Embryonic facial prominence (tissue), 1 donor: Measurements from ENCODE around the gene PDIA4.
A peak's percentile ranks its signal among the peaks of the same experiment; 100 is the strongest.

Experiments used
- DNase-seq: peaks from one replicate; pipeline ENCODE4 v3.0.0-alpha.2; 2016; ENCODE audit errors: extremely low spot score

Gene PDIA4

DNA sequence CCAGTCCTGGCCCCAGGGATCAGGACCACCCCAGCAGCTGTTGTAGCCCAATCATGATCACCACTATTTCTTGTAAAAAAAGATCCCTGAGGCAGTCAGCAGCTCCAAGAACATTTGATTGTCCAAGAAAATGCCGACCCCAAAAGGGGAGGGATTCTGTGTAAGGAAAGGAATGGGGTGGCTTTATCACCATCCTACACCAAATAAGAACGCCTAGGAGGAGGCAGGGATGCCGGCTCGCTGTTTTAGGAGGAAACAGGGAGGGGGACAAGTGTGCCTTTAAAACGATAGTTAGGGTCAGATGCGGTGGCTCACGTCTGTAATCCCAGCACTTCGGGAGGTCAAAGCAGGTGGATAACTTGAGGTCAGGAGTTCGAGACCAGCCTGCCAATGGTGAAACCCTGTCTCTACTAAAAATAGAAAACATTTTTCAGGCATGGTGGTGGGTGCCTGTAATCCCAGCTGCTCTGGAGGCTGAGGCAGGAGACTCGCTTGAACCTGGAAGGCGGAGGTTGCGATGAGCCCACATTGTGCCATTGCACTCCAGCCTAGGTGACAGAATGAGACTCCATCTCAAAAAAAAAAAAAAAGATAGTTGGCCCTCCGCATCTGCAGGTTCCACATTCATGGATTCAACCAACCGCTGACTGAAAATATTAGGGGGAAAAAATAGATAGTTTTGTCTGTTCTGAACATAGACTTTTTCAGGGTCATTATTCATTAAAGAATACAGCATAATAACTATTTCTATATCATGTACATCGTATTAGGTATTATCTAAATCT, 63.6 kb downstream of the PDIA4 start:
- no peak for DNase-seq

DNA sequence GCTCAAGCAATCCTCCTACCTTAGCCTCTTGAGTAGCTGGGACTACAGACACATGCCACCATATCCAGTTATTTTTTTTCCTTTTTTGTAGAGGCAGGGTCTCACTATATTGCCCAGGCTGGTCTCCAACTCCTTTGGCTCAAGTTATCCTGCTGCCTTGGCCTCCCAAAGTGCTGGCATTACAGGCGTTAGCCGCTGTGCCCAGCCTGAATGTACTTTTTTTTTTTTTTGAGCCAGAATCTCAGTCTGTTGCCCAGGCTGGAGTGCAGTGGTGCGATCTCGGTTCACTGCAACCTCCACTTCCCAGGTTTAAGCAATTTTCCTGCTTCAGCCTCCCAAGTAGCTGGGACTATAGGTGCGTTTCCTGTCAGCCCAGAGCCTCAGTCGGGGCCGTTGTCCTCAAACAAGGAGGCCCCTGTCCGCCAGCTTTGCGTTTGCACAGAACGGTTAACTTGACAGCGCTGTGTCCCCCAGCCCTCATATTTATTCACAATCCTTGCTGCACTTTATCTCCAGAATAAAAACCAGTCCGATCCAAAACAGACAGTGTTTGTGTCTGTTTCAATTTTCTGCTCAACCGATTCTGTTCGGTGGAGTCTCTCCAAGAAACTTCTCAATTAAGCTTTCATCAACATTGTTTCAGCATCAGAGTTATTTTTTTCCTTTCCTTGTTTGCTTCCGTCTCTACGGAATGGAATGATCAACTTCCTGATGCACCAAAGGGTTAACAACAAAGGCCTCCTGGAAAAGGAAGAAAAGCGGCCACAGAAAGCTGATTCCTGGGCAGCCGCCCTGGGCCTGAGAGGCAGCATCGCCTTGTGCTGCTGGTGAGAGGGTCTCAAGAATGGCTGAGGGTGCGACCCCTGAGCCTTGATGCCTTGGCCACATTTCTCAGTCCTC, 64.5 kb downstream of the PDIA4 start:
- no peak for DNase-seq

GRCh38 chr7:148962823-148963582, 65.3 kb downstream of the PDIA4 start:
- peak; percentile 58 for DNase-seq

DNA sequence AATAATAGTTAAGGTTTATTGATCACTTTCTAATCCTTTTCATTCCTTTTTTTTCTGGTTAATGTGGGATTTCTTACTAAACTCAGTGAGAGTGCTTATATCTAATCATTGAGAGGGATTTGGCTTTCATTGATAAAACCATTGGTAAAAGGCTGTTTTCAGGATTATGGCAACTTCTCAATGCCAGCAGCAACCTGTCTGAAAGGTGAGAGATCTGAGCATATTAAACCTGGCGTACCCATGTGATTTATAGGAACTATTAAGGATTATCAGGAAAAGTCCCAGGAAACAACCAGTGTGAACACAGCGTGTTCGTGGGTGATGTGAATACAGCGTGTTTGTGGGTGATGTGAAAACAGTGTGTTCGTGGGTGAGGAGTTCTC, 65.9 kb downstream of the PDIA4 start:
- DNase-seq, result no peak

DNA sequence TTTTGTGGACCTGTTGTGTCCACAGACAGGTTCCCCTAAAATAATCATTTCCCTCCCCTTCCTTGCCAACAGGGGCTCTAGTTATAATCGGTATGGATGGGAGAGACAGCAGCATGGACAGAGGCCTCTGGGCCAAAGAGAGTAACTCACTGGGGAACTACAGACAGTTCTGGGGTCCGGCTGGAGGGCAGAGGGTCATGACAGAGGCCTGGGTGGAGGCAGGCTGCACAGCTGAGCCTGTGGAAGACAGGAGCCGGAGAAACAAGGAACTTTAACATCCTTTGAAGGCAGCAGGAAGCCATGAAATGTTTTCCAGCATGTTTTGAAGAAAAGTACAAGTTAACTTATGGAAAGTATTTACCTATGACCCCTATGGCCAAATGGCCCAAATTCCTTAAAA, 68.6 kb downstream of the PDIA4 start:
- no peak for DNase-seq

GRCh38 chr7:148958061-148958460, 70.2 kb downstream of the PDIA4 start:
- DNase-seq, result no peak

DNA sequence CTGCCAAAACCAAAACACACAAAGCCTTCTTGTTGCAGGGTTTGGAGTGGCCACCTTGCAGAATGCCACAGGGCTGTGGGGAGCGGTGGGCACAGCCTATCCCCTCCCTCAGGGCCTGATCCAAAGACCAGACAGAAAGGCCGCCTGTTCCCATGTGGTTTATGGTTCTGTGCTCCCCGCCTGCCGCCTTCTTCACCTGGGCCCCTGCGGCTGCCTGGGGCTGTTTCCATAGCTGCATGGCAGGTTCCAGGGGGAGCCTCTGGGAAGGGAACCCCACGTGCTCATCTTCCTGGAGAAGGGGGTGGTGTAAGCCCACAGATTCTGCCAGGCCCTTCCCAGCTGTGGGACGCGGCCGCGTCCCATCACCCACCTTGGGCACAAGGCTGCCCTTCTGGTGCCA, 73.5 kb downstream of the PDIA4 start:
- DNase-seq, result no peak

- DNase-seq, result no peak
Measured at GRCh38 chr7:148953676-148954075, 74.6 kb downstream of the PDIA4 start.
